GM12873 (cell line): Measurements from ENCODE around the gene MAP2K5.

Source experiments
- CTCF ChIP-seq: IDR thresholded peaks from 2 replicates; pipeline ENCODE4 v1.5.1; 2012; ENCODE audit warnings: low read depth, mild to moderate bottlenecking, moderate library complexity, low read length, control low read depth; ENCODE audit not compliant: insufficient read depth; ENCODE audit errors: missing control alignments

MAP2K5 gene

GRCh38 chr15:67585681-67586080, 43.2 kb downstream of the MAP2K5 start:
- no peak for TF ChIP-seq CTCF

- TF ChIP-seq CTCF: no peak
These were observed 44.8 kb downstream of the MAP2K5 start for GRCh38 chr15:67587331-67587730.

- no peak for TF ChIP-seq CTCF
These were observed 45.3 kb downstream of the MAP2K5 start for GRCh38 chr15:67587754-67588153.

- TF ChIP-seq CTCF: no peak
These were observed 47.7 kb downstream of the MAP2K5 start for GRCh38 chr15:67590191-67590590.

GRCh38 chr15:67592245-67592644, 49.7 kb downstream of the MAP2K5 start:
- no peak for TF ChIP-seq CTCF

GRCh38 chr15:67593562-67593961, 51.1 kb downstream of the MAP2K5 start:
- TF ChIP-seq CTCF: no peak

- TF ChIP-seq CTCF: no peak
These were observed 52.3 kb downstream of the MAP2K5 start for GRCh38 chr15:67594770-67595169.
